GM23248 (cell line): ENCODE data around the gene ZMIZ1. TPM values are rescaled to one million over a fixed set of nuclear protein-coding genes. Genes with fewer than 3 reads are reported as not detected.

Source experiments
- DNase-seq: peaks from one replicate; pipeline ENCODE4 v3.0.0-alpha.2; 2015
- H2AFZ ChIP-seq: fragments of 200-600 bp; sonication (generic); 2 replicates; pipeline ENCODE4 v1.6.1; 2016; ENCODE audit warnings: antibody characterized with exemption
- H3F3A ChIP-seq: fragments of 200-600 bp; sonication (generic); 2 replicates; pipeline ENCODE4 v1.6.1; 2016; ENCODE audit warnings: mild to moderate bottlenecking, antibody characterized with exemption, mixed run types; ENCODE audit not compliant: insufficient read depth
- H3K27ac ChIP-seq: fragments of 200-600 bp; sonication (generic); 2 replicates; pipeline ENCODE4 v1.5.1; 2016; ENCODE audit warnings: mild to moderate bottlenecking
- H3K27me3 ChIP-seq: fragments of 200-600 bp; sonication (generic); replicated peaks from 2 replicates; pipeline ENCODE4 v1.6.1; 2016; ENCODE audit warnings: mild to moderate bottlenecking; ENCODE audit not compliant: insufficient read depth
- H3K36me3 ChIP-seq: fragments of 200-600 bp; sonication (generic); 2 replicates; pipeline ENCODE4 v1.6.1; 2016; ENCODE audit warnings: low read depth, mild to moderate bottlenecking
- H3K4me1 ChIP-seq: fragments of 200-600 bp; sonication (generic); 2 replicates; pipeline ENCODE4 v1.6.1; 2016; ENCODE audit warnings: mild to moderate bottlenecking; ENCODE audit not compliant: insufficient read depth
- H3K4me2 ChIP-seq: fragments of 200-600 bp; sonication (generic); one replicate; pipeline ENCODE4 v1.6.1; 2016; ENCODE audit warnings: mild to moderate bottlenecking; ENCODE audit not compliant: unreplicated experiment
- H3K4me3 ChIP-seq: fragments of 200-600 bp; sonication (generic); 2 replicates; pipeline ENCODE4 v1.5.1; 2016; ENCODE audit warnings: mild to moderate bottlenecking
- H3K79me2 ChIP-seq: fragments of 200-600 bp; sonication (generic); 2 replicates; pipeline ENCODE4 v1.6.1; 2016; ENCODE audit warnings: mild to moderate bottlenecking; ENCODE audit not compliant: insufficient read depth
- H3K9ac ChIP-seq: fragments of 200-600 bp; sonication (generic); 2 replicates; pipeline ENCODE4 v1.6.1; 2016; ENCODE audit warnings: mild to moderate bottlenecking
- H3K9me2 ChIP-seq: fragments of 200-600 bp; sonication (generic); 2 replicates; pipeline ENCODE4 v1.6.1; 2016; ENCODE audit warnings: mixed run types, mild to moderate bottlenecking, moderate library complexity; ENCODE audit not compliant: insufficient read depth
- H3K9me3 ChIP-seq: fragments of 200-600 bp; sonication (generic); one replicate; pipeline ENCODE4 v1.6.1; 2017; ENCODE audit warnings: low read depth
- H4K20me1 ChIP-seq: fragments of 200-600 bp; sonication (generic); 2 replicates; pipeline ENCODE4 v1.6.0; 2016; ENCODE audit not compliant: insufficient read depth
- EZH2 ChIP-seq: fragments of 200-600 bp; sonication (generic); IDR thresholded peaks from 2 replicates; pipeline ENCODE4 v1.6.1; 2018; ENCODE audit warnings: antibody characterized with exemption, mild to moderate bottlenecking; ENCODE audit not compliant: insufficient read depth, poor library complexity, severe bottlenecking
- EZH2phosphoT487 ChIP-seq: fragments of 200-600 bp; sonication (generic); IDR thresholded peaks from 2 replicates; pipeline ENCODE4 v1.6.1; 2018; ENCODE audit warnings: antibody characterized with exemption, moderate library complexity, mild to moderate bottlenecking, low read depth; ENCODE audit not compliant: insufficient read depth
- WGBS, 2 experiments: methylation state at CpG; one replicate each; pipeline ENCODE4 v1.1.6; 2015 to 2017; ENCODE audit warnings: low lambda C conversion rate in 2 of 2, low coverage in 1 of 2; ENCODE audit errors: missing lambda C conversion rate in 2 of 2; 5-methylcytosine and 5-hydroxymethylcytosine counted together
- in situ Hi-C: fragments of 300-500 bp; cut with MboI; formaldehyde crosslinking; loops from 2 replicates; pipeline ENCODE4 v1.15.0; 2020
- polyA plus RNA-seq: library from polyadenylated mRNA; unstranded; fragments of >200 nt; fragmentation: Nextera tagmentation; extraction: Ambion mirVana; gene quantifications from 2 replicates; pipeline ENCODE4 v1.2.1, GENCODE V29; 2016
- total RNA-seq: library from RNA; depleted of rRNA; stranded (reverse); fragments of >200 nt; shearing (Covaris generic); gene quantifications from 2 replicates; pipeline ENCODE4 v1.2.3, GENCODE V29; 2014

The ZMIZ1 gene
- total and polyA plus RNA-seq, 2 experiments from 2014 or later: 21.9 to 28.4 TPM

GRCh38 chr10:79308016-79308415 is 239.2 kb downstream of the ZMIZ1 start:
- Histone ChIP-seq H2AFZ (no peak overlapping the region), H3K36me3 (peaks cover 21% of the 10 kb centered on the region), H3K27me3 (no peaks in the 10 kb centered on the region), H3K4me1 (no peaks in the 10 kb centered on the region), H3K27ac (no peak overlapping the region), H3K9me3 (no peaks in the 10 kb centered on the region), H3K9ac (no peak overlapping the region), H4K20me1 (no peaks in the 10 kb centered on the region), H3K79me2 (no peaks in the 10 kb centered on the region), H3K4me3 (no peak overlapping the region), H3K4me2 (no peak overlapping the region), H3K9me2 (no peaks in the 10 kb centered on the region), H3F3A (no peaks in the 10 kb centered on the region; the same call in 1 of the 2 replicates)
- TF ChIP-seq EZH2phosphoT487 (no peak), EZH2 (no peak)
- 74% methylated on average over 7 of the region's 7 CpGs for WGBS, 2 experiments
- no peak for DNase-seq
- in situ Hi-C loops: no loop called here

- Histone ChIP-seq H3K27me3 (no peaks in the 10 kb centered on the region), H3F3A (peaks cover 2% of the 10 kb centered on the region), H3K4me1 (no peaks in the 10 kb centered on the region), H3K27ac (no peak overlapping the region), H3K4me3 (no peak overlapping the region), H3K9ac (no peak overlapping the region), H3K9me3 (no peaks in the 10 kb centered on the region), H3K79me2 (no peaks in the 10 kb centered on the region), H4K20me1 (no peaks in the 10 kb centered on the region), H3K4me2 (no peak overlapping the region), H3K9me2 (no peaks in the 10 kb centered on the region), H3K36me3 (peaks cover 27% of the 10 kb centered on the region), H2AFZ (no peak overlapping the region)
- no peak for TF ChIP-seq EZH2phosphoT487
- no peak for TF ChIP-seq EZH2
- 95% methylated on average over 14 of the region's 14 CpGs for WGBS, 2 experiments
- in situ Hi-C loops: no loop called here
- DNase-seq: no peak
These were observed 240.4 kb downstream of the ZMIZ1 start for GRCh38 chr10:79308969-79309665.

GRCh38 chr10:79310200-79310865 is 241.6 kb downstream of the ZMIZ1 start:
- H3K4me2 ChIP-seq: no peak overlapping the region
- no peak overlapping the region for H3K27ac ChIP-seq
- no peaks in the 10 kb centered on the region for H3K27me3 ChIP-seq
- 89 to 90% methylated on average over 27 to 29 of the region's 29 CpGs for WGBS, 2 experiments
- H4K20me1 ChIP-seq: no peaks in the 10 kb centered on the region
- H2AFZ ChIP-seq: no peak overlapping the region
- no peaks in the 10 kb centered on the region for H3K9me2 ChIP-seq
- in situ Hi-C loops: no loop called here
- peaks cover 14% of the 10 kb centered on the region for H3F3A ChIP-seq
- no peaks in the 10 kb centered on the region for H3K9me3 ChIP-seq
- no peak for DNase-seq
- no peak overlapping the region for H3K9ac ChIP-seq
- peaks cover 31% of the 10 kb centered on the region; the same call in 1 of the 2 replicates for H3K36me3 ChIP-seq
- TF ChIP-seq EZH2: no peak
- TF ChIP-seq EZH2phosphoT487: no peak
- no peak overlapping the region for H3K4me3 ChIP-seq
- no peaks in the 10 kb centered on the region for H3K4me1 ChIP-seq
- H3K79me2 ChIP-seq: no peaks in the 10 kb centered on the region

GRCh38 chr10:79310911-79311573 is 242.3 kb downstream of the ZMIZ1 start:
- no peak overlapping the region for H3K4me3 ChIP-seq
- in situ Hi-C loops: no loop called here
- H3K9me3 ChIP-seq: no peaks in the 10 kb centered on the region
- no peak for DNase-seq
- no peaks in the 10 kb centered on the region for H3K9me2 ChIP-seq
- H3K27ac ChIP-seq: no peak overlapping the region
- H3K36me3 ChIP-seq: peaks cover 33% of the 10 kb centered on the region; the same call in 1 of the 2 replicates
- H3K9ac ChIP-seq: no peak overlapping the region
- H3K27me3 ChIP-seq: no peaks in the 10 kb centered on the region
- WGBS, 2 experiments: 83% methylated on average over 11 to 26 of the region's 26 CpGs
- H3K4me2 ChIP-seq: no peak overlapping the region
- TF ChIP-seq EZH2 (no peak), EZH2phosphoT487 (no peak)
- H3K4me1 ChIP-seq: no peaks in the 10 kb centered on the region
- peaks cover 21% of the 10 kb centered on the region for H3F3A ChIP-seq
- H3K79me2 ChIP-seq: no peaks in the 10 kb centered on the region
- no peaks in the 10 kb centered on the region for H4K20me1 ChIP-seq
- no peak overlapping the region for H2AFZ ChIP-seq
